Umbilical cord (tissue), 2 donors: Measurements from ENCODE around the gene PAMR1. TPM values are rescaled to one million over a fixed set of nuclear protein-coding genes. Genes with fewer than 3 reads are reported as not detected.
A peak's percentile ranks its signal among the peaks of the same experiment; 100 is the strongest.
"Not testable (repeated sequence)": the region's sequence is repeated elsewhere in the genome, so short reads cannot be mapped to it uniquely, and the experiment has no call there.

Experiments
- DNase-seq: peaks from one replicate; pipeline ENCODE4 v3.0.0-alpha.2; 2015; ENCODE audit warnings: low spot score
- total RNA-seq: library from RNA; depleted of rRNA; stranded (reverse); fragments of >200 nt; gene quantifications from one replicate; pipeline ENCODE4 v1.2.3, GENCODE V29; 2014; ENCODE audit warnings: low replicate concordance; ENCODE audit not compliant: insufficient read depth

Gene PAMR1
- total RNA-seq, 1 donor from 2014 or later = 51.5 TPM

DNA sequence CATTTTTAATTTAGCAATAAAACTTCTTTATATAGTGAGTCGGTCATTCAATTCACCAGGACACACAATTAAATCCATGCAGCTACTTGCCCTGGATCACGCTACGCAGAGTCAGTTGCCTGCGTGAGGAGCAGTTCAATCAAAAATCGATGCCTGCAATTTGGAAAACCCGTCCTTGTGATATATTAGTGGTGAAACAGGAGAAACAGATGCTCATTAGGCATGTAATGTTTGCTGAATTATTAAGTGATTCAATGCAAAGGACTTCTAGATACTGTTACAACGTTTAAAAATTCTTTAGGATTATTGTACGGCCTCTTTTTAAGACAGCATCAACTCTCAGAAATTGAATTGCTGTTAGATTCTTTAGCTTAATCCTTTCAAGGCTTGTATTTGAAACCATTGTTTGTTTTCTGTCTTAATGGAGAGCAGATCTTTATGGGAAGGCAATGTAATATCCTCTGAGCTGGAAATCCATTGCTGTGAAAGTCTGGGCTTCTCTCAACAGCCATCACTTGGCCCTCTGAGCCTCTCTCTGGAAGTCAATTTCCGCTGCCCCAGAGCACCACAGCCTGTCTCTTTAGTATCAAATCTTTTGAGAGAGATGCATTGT, 20.1 kb upstream of the PAMR1 start:
- DNase-seq = no peak

DNA sequence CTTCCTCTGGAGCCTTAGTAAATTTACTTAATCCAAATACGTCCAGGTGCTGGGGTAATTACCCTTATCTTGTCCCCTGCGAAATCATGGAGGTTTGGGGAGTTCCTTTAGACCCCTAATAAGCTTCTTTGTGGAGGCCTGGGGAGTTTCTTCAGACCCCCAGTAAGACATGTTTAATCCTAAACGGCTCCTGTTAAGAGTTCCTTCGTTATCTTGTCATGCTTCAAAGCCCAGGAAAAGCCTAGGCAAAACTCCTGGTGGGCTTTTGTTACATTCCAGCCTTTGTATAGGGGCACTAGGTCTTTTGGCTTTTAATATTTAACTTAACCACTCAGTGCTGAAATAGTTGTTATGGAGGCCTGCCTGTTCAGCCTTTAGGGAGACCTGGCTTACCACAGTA, 18.1 kb upstream of the PAMR1 start:
- DNase-seq = no peak

DNA sequence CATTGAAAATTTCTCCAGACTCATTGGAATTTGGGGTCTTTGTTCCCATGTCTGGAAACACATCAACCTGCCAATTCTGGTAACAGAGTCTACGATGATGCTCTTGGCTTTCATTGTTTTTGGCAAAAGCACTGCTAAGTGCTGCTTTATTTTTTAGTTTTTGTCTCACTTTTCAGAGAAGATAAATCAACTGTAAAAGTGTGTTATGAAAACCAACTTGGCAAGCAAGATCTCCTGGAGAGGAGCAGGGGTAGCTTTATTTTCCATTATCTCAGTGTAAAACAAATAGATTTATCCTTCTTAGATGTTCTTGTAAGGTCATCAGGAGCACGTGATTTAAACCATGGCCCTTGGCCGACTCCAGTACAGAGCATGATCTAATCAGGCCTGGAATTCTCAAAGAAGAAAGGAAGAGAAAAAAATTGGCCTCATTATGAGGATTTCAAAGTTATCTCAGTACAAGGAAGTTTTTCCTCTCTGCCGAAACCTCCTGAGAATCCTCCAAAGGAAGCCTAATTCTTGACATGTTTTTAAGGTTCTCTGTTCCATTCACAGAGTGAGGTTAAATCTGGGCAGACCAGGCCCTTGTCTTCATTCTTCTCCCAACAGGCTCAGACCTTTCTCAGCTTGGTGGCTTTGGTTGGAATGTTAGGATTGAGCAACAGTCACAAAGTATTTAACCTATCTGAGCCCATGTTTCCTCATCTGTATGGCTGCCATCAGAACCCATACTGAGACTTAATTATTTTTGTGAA, 16.4 kb upstream of the PAMR1 start:
- peak; percentile 90 for DNase-seq

DNA sequence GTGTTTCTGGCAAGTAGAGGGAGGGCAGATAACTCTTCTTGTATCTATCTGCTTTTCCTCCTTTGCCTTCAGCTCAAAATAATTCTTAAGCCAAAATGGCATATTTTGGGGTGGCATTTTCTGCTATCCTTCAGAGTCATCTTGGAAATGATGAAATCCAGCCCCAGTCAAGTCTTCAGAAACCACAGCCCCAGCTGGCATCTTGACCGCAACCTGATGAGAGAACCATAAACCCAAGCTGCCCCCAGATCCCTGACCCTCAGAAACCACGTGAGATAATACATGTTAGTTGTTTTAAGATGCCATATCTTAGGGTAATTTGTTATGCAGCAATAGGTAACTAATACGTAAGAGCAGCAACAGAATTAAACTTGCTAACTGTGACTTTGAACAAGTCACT, 15.1 kb upstream of the PAMR1 start:
- no peak for DNase-seq

DNA sequence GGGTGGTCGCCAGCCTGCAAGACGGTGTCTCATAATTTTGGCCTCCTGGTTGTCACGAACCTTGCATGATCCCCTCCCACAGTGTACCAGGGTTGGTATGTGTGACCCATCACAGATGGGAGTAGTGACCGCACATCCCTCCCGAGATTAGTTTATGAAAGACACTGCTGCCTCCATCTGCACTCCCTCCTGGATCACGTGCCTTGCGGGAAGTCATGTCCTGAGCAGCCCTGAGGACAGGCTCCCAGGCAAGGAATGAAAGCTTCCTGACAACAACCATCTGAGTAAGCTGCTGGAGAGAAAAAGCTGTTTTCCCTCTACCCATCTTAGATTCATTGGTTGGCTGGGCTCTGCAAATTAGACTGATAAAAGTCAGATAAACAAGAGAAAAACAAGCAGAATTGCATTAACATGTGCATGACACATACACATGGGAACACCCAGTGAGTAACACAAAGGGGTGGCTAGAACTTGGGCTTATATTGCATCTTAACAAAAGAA, 14.4 kb upstream of the PAMR1 start:
- DNase-seq = peak; percentile 65

DNA sequence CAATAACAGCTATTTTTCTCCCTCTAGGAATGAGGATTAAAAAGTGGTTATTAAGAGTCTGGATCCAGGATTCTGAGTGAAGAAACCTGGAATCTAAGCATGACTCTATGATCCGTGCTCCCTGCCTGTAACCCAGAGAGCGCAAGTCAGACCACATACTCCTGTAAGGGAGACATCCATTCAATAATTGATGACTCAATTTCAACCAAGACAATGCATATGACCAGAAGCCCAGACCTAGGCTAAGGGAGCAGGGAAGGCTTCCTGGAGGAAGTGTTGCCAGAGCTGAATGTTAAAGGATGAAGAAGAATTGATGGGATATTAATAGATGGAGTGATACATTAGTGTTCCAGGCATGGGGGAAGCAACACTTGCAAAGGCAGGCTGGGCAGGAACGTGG, 13.8 kb upstream of the PAMR1 start:
- no peak for DNase-seq

DNA sequence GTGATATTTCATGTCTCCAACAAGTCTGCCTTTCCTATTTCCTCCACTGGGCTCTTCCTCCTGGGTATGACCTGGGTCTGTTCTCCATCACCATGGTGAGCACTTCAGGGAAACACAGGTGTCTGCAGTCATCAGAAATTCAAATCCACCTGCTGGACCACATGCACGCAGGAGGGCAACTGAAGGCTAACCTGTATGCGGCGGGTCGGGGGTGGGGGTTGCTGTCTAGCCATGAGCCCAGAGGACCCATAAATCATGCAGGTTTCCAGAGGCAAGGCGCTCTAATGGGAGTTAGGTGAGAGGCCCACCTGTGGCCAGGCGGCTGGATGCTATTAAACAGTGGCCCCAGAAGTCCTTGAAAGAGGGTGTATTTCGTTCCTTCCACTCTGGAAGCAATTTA, 11.1 kb upstream of the PAMR1 start:
- DNase-seq = no peak

DNA sequence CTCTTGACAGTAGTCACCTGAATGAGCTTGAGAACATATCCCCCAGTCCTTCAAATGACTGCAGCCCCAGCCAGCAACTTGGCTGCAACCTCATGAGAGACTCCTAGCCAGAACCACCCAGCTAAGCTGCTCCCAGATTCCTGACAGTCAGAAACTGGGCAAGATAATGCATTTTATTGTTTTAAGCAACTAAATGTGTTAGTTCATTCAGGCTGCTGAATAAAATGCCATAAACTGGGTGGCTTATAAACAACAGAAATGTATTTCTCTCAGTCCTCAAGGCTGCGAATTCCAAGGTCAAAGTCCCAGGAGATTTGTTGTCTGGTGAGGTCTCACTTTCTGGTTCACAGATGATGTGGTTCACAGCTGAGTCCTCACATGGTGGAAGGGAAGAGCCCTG, 5.8 kb upstream of the PAMR1 start:
- DNase-seq = no peak

DNA sequence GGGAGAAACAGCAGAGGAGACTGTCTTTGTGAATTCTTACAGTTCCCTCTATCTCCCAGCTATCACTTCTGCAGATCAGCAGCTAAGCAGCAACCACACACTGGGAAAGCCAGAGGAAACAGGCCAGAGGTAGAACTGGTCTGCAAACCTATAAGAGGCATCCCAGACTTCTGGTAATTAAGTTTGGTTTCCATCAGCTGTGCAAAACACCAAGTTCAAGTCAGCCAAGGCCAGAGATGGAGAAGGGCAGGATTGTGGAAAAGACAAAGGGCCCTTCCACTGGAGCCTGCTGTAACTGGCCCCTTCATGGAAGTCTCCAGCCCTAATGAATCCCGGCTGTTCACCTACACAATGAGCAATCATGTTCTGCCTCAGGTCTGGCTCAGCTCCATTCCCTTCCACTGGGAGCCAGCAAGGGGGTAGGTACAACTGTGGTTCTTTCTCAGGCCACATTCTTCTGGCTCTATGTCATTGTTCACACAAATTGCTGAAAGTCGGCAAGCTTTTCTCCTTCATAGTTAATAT, 4.6 kb upstream of the PAMR1 start:
- DNase-seq = no peak

DNA sequence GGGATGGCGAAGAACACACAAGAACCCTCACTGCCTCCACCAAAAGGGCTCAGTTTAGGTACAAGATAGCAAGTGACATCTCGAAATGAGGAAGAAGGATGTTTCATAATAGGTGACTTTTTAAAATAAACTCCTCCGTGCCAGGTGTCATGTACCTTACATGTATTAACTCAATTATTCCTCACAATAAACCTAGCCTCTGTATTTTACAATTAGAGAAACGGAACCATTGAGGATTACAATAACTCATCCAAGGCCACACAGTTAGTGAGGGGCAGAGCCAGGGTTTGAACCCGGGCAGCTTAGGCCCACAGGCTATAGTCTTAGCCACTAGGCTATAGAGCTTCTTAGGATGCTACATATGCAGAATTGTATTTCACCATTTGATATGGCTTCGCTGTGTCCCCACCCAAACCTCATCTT, 965 bp upstream of the PAMR1 start:
- no peak for DNase-seq

DNA sequence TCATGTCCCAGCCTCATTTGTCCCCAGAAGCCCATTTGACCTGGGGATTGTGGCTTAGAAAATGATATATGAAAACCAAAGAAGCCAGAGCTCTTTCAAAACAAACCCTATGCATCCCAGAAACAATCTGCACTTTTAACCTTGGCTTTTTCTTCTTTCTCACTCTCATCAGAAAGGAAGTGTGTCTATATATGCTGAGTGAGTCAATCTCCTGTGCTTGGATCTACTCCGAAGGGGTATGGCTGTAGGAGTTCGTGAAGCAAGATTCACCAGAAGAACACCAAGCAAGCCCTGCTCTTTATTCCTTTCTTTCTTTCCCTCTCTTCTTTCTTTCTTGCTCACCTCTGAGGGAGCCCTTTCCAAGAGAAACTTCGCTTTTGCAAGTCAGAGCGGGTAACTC, 636 bp downstream of the PAMR1 start:
- DNase-seq = no peak

DNA sequence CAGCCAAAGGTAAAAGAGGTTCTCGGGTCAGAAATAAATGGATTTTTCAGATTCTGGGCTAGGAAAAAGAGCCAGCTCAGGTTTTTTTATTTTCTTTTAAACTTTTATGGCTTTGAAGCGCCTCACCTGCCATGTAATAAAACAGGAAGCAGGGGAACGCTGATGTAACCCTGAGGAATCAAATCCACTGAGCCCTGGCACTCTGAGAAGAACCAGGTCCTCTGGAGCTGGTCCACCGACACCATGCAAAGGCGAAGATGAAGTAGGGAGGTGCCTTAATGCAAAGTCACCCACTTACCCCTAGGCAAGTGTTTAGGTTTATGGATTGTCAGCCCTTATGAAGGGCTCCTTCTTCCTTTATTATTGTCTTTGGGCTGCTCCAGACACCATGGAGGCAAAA, 1.6 kb downstream of the PAMR1 start:
- no peak for DNase-seq

DNA sequence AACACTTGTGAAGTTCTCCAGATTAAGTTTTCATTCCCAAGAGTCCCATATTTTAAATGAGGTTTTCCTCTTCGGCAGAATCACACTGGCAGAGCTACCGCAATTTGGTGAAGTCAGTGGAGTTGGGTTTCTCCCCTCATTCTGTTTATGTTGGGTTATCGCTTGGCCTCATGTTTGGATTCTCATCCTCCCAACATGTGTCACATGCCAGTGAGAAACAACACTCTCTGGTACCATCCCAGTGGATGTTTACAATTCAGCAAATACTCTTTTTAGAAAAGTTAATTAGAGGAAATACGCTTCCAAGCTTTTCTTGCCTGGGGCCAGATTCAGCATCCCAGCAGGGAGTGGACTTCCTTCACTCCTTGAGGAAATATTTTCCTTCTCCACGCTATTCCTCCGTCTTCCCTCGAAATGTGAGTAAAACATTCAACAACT, 2.1 kb downstream of the PAMR1 start:
- DNase-seq = no peak

DNA sequence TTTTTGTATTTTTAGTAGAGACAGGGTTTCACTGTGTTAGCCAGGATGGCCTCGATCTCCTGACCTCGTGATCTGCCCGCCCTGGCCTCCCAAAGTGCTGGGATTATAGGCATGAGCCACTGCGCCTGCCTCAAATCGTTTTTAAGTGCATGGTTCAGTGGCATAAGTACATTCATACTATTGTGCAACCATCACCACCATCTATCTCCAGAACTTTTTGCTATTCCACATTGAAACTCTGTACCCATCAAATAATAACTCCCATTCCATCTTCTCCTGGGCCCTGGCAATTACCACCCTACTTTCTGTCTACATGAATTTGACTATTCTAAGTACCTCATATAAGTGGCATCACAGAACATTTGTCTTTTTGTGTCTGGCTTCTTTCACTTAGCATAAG, 3.3 kb downstream of the PAMR1 start:
- DNase-seq = not testable (repeated sequence)

DNA sequence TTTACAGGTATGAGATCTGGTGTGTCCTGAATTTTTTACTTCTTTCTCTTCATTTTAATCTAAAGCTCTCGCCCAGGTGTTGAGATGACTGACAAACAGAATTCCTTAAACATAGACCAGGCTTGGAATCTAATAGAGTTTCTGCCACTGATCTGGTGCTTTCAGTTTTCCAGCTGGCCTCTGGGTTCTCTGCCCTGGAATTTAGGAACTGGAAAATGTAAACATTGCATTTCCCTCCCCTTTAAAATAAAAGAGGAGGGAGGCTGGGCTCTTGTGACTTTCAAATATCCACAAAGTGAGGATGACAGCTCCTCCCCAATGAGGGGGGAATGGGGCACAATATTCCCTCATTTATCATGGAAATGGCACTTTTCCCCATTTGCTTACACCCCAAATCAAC, 5.0 kb downstream of the PAMR1 start:
- no peak for DNase-seq

DNA sequence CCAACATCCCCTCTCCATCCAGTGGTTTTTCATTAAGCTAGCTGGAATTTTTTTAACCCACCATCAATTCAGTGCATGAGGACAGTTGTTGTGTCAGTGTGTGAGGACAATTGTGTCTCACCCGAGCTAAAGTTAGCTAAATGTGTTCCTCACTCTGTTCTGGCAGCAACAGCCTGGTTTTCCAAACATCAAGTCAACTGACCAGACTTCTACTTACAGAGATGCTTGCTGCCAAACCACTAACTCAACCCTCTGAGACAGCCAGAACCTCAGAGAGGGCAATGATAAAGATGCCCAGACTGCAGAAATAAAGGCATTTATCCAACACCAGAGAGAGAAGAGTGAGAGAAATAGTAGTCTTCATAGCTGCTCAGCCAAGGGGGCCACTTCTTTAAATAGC, 6.7 kb downstream of the PAMR1 start:
- DNase-seq = no peak

DNA sequence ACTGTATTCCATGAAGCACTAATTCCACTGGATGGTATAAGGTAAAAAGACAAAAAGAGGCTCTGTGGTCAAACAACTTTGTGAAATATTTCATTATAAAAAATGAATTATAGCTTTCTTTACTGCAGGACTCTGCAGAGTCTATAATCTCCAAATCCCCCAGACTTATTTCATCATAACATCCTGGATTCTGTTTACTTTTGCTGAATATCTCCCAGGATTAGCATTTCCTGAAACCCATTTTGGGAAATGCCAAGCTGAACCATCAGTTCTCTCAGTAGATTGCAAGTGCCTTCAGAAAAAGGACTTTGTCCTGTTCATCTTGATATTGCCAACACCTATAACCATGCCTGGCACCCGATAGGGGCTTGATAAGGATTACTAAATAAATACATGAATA, 7.9 kb downstream of the PAMR1 start:
- no peak for DNase-seq

DNA sequence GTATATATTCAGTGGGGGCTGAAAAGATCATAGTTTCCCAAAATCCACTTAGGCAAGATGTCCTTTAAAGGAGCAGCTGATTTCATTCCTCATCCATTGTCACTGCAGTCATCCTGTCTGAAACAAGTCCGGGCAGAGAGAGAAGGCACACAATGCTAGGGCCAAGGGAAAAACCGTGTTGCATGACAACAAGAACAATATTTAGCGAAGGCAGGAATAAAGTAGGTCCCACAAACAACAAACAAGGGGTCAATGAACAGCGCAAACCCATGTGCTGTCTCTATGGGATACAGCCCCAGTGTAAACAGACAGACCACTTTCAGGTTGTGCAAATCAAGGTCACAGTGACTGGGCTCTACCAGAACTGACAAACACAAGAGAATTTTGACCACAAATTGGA, 9.0 kb downstream of the PAMR1 start:
- DNase-seq = no peak

DNA sequence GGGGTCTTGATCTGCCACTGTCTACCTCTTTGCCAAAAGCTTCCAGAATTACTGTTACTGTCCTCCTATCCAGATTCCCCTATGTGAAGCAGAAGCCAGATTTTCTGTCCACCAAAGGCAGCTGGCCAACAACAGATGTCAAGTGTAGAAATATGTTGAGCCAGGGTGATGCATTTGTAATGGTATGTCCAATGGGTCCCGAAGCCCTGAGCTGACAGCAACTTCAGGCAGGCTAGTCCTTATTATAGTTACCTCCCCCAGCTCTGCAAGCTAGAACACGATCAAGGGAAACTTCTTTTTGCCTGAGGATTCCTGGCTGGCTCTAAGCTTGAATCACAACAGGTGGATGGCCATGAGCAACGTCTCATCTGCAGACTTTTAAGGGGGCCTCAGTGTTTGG, 10.2 kb downstream of the PAMR1 start:
- DNase-seq = peak; percentile 74

DNA sequence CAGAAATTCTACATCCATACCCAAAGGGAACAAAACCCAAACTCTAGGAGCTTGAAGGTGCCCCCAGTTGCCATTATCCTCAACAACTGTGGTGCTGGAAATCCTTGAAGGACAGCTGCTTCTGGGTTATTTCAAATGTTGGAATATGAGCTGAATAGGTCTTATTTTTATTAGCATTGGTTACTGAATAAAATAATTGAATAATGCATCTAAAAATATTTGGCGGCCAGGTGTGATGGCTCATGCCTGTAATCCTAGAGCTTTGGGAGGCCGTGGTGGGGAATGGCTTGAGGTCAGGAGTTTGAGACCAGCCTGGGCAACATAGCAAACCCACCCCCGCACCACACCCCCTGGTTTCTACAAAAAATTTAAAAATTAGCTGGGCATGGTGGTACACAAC, 10.9 kb downstream of the PAMR1 start:
- no peak for DNase-seq

DNA sequence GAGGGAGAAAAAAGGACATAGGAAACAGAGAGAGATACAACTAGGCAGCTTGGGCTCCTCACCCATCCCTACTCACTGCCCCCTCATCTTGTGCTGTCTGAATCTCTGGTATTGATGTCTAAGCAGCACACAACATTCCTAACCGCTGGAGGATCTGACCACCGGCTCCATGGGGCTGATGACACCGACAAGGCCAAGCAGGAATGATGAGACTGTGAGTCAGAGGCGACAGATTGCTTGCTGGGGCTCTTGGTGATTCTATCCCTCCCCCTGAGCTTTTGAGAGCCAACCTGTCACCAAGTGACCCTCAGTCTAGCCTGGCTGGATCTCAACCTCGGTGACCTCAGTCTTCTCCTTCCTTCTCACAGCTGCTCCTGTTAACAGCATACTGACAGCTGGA, 13.8 kb downstream of the PAMR1 start:
- DNase-seq = no peak

DNA sequence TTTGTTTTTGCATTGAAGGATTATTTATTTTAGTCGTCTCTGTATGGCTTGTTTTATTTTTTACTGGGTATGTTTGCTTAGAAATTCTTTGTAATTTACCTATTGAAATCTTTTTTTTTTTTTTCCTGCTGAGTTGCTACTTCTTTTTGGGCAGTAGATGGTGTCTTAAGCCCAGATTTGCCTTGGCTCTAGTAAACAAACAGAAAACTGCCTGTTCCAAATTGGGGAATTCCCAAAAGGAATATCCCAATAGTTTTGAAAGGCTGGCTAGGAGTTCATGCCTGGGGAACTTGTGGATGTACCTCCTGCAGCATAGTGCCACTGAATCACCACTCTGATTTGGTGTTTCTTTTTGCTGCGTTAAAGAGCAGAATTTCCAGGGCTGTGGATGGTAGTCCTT, 17.7 kb downstream of the PAMR1 start:
- DNase-seq = no peak

DNA sequence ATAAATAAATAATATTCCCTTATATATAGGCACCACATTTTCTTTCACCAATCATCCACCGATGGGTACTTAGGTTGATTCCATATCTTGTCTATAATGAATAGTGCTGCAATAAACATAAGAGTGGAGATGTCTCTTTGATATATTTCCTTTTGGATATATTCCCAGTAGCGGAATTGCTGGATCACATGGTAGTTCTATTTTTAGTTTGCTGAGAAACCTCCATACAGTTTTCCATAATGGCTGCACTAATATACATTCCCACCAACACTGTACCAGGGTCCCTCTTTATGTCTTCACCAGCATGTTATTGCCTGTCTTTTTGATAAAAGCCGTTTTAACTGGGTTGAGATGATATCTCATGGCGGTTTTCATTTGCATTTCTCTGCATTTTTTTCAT, 23.6 kb downstream of the PAMR1 start:
- DNase-seq = no peak
